SK-N-SH (cell line): ENCODE measurements around the gene HHIPL1. TPM values are rescaled to one million over a fixed set of nuclear protein-coding genes. Genes with fewer than 3 reads are reported as not detected.

Experiments
- CTCF ChIA-PET: fragments of 300-600, 350-600 bp; formaldehyde crosslinking; extraction: SDS; loops from one replicate; lab custom pipeline; 2021; lab: Yijun Ruan, JAX
- POLR2A ChIA-PET: fragments of 350-600 bp; sonication (Branson Sonifier 250); formaldehyde crosslinking; extraction: SDS; loops from one replicate; lab custom pipeline; 2020; ENCODE audit warnings: antibody characterized with exemption, inconsistent platforms; lab: Yijun Ruan, JAX
- DNase-seq: peaks from one replicate; pipeline ENCODE4 v3.0.0; 2012
- H2AFZ ChIP-seq: fragments of 200-600 bp; sonication (generic); 2 replicates; pipeline ENCODE4 v1.8.1; 2016; ENCODE audit warnings: antibody characterized with exemption, mild to moderate bottlenecking, low read depth
- H3F3A ChIP-seq: fragments of 200-600 bp; sonication (generic); replicated peaks from 2 replicates; pipeline ENCODE3; 2016; ENCODE audit warnings: antibody characterized with exemption, mild to moderate bottlenecking; ENCODE audit not compliant: insufficient read depth
- H3K27ac ChIP-seq, 2 experiments: fragments of 200-500 bp in 1 of 2; fragments of 200-600 bp in 1 of 2; sonication (Bioruptor generic) in 1 of 2; sonication (generic), shearing (Covaris generic) in 1 of 2; 2 replicates each; pipeline versions ENCODE4 v1.5.1 to v1.6.1; 2014 to 2016; ENCODE audit warnings: low read depth in 2 of 2, inconsistent platforms in 1 of 2, low read length in 1 of 2, mild to moderate bottlenecking in 1 of 2, mixed read lengths in 1 of 2
- H3K27me3 ChIP-seq: fragments of 200-600 bp; sonication (generic), shearing (Covaris generic); 2 replicates; pipeline ENCODE4 v1.6.1; 2016; ENCODE audit warnings: mixed run types; ENCODE audit not compliant: insufficient read depth
- H3K36me3 ChIP-seq, 2 experiments: fragments of 200-500 bp in 1 of 2; fragments of 200-600 bp in 1 of 2; sonication (Bioruptor generic) in 1 of 2; sonication (generic) in 1 of 2; replicated peaks in 1 of 2; 2 replicates each; pipeline versions ENCODE3 to v1.5.1; 2014 to 2016; ENCODE audit warnings: low read length in 1 of 2, mild to moderate bottlenecking in 1 of 2; ENCODE audit not compliant: insufficient read depth in 2 of 2, control insufficient read depth in 1 of 2
- H3K4me1 ChIP-seq, 2 experiments: fragments of 200-500 bp in 1 of 2; fragments of 200-600 bp in 1 of 2; sonication (Bioruptor generic) in 1 of 2; sonication (generic), shearing (Covaris generic) in 1 of 2; 2 replicates each; pipeline versions ENCODE4 v1.5.1 to v1.6.1; 2014 to 2016; ENCODE audit warnings: low read depth in 1 of 2, low read length in 1 of 2, mixed run types in 1 of 2; ENCODE audit not compliant: insufficient read depth in 2 of 2, control insufficient read depth in 1 of 2
- H3K4me2 ChIP-seq: fragments of 200-600 bp; sonication (generic), shearing (Covaris generic); 2 replicates; pipeline ENCODE4 v1.6.1; 2017; ENCODE audit warnings: mixed run types
- H3K4me3 ChIP-seq, 2 experiments: fragments of 200-500 bp in 1 of 2; fragments of 200-600 bp in 1 of 2; sonication (Bioruptor generic) in 1 of 2; sonication (generic), shearing (Covaris generic) in 1 of 2; 2 replicates each; pipeline versions ENCODE4 v1.5.1 to v1.8.1; 2014 to 2016; ENCODE audit warnings: low read depth in 2 of 2, inconsistent platforms in 1 of 2, low read length in 1 of 2, mild to moderate bottlenecking in 1 of 2, mixed read lengths in 1 of 2, moderate library complexity in 1 of 2
- H3K79me2 ChIP-seq: fragments of 200-600 bp; sonication (generic); 2 replicates; pipeline ENCODE4 v1.8.1; 2017; ENCODE audit warnings: mild to moderate bottlenecking; ENCODE audit not compliant: insufficient read depth
- H3K9ac ChIP-seq: fragments of 200-600 bp; sonication (generic); 2 replicates; pipeline ENCODE4 v1.6.1; 2017; ENCODE audit warnings: mixed run types
- H3K9me2 ChIP-seq: fragments of 200-600 bp; sonication (generic); 2 replicates; pipeline ENCODE4 v1.6.1; 2017; ENCODE audit warnings: mixed run types
- H3K9me3 ChIP-seq: fragments of 200-600 bp; sonication (generic); 2 replicates; pipeline ENCODE4 v1.6.1; 2017; ENCODE audit warnings: mixed run types, mild to moderate bottlenecking, moderate library complexity
- H4K20me1 ChIP-seq: fragments of 200-600 bp; sonication (generic); 2 replicates; pipeline ENCODE4 v1.6.1; 2017; ENCODE audit warnings: mild to moderate bottlenecking, mixed run types; ENCODE audit not compliant: insufficient read depth
- CHD2 ChIP-seq: fragments of 150-350 bp; IDR thresholded peaks from 2 replicates; pipeline ENCODE4 v1.6.1; 2018; ENCODE audit warnings: low read length; ENCODE audit not compliant: partially characterized antibody
- EP300 ChIP-seq, 2 experiments: IDR thresholded peaks; 2 replicates each; pipeline versions ENCODE4 v1.4.0 to v1.6.1; 2012; ENCODE audit warnings: borderline replicate concordance in 1 of 2, low read depth in 1 of 2, low read length in 1 of 2
- EZH2phosphoT487 ChIP-seq: fragments of 200-600 bp; sonication (generic); IDR thresholded peaks from 2 replicates; pipeline ENCODE4 v1.6.1; 2017; ENCODE audit warnings: low read depth, mixed run types, mild to moderate bottlenecking, antibody characterized with exemption, moderate library complexity, borderline replicate concordance
- FOSL2 ChIP-seq: IDR thresholded peaks from 2 replicates; pipeline ENCODE4 v1.4.0; 2012; ENCODE audit warnings: low read depth, mild to moderate bottlenecking, moderate library complexity, borderline replicate concordance
- FOXM1 ChIP-seq: IDR thresholded peaks from 2 replicates; pipeline ENCODE4 v1.4.0; 2012; ENCODE audit warnings: low read depth, mild to moderate bottlenecking
- GATA2 ChIP-seq: sonication (generic); formaldehyde crosslinking; IDR thresholded peaks from 2 replicates; pipeline ENCODE4 v1.5.0; 2020; ENCODE audit warnings: mild to moderate bottlenecking, missing genetic modification reagents
- IRF3 ChIP-seq: fragments of 150-350 bp; IDR thresholded peaks from 2 replicates; pipeline ENCODE4 v1.6.1; 2016; ENCODE audit warnings: mild to moderate bottlenecking, low read depth, low read length
- NRF1 ChIP-seq: IDR thresholded peaks from 2 replicates; pipeline ENCODE4 v1.6.1; 2012; ENCODE audit warnings: low read depth, mild to moderate bottlenecking, low read length
- RXRA ChIP-seq: IDR thresholded peaks from 2 replicates; pipeline ENCODE4 v1.4.0; 2012; ENCODE audit warnings: low read depth, mild to moderate bottlenecking, borderline replicate concordance
- TCF12 ChIP-seq: IDR thresholded peaks from 2 replicates; pipeline ENCODE4 v1.4.0; 2012
- WGBS: methylation state at CpG from one replicate; pipeline ENCODE4 v1.1.6; 2017; ENCODE audit warnings: low lambda C conversion rate; 5-methylcytosine and 5-hydroxymethylcytosine counted together
- polyA plus RNA-seq, 3 experiments: library from polyadenylated mRNA; depleted of rRNA; stranded (reverse); fragments of >200 nt; gene quantifications; 2 replicates each; pipeline ENCODE4 v1.2.3, GENCODE V29; 2012

Gene HHIPL1
- polyA plus RNA-seq, 1 of the 3 experiments (the other 2 are of a cell fraction): 0.02 TPM

DNA sequence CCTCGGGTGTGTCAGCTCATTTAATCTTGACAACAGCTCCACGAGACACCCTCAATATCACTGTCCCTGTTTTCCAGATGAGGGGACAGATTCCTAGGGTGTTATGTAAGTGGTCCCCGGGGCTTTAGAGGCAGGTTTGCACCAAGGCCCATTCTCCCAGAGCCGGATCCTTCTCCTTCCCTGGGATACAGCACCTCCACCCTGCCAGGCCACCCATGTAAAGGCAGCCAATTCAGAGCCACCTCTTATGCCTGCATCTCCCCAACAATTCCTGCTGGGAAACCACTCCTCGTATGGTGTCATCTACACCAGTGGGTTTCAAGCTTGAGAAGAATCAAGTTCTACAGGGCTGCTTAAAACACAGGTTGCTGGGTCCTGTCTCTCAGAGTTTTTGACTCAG, 35.1 kb downstream of the HHIPL1 start:
- no peaks in the 10 kb centered on the region for H3K36me3 ChIP-seq
- no peaks in the 10 kb centered on the region for H3K79me2 ChIP-seq
- peaks cover 0 to 13% of the 10 kb centered on the region in 2 experiments; a peak in 1 of 4 replicates for H3K4me1 ChIP-seq
- 49% methylated on average over 5 of the region's 5 CpGs for WGBS
- TF ChIP-seq FOXM1: no peak
- TF ChIP-seq NRF1: no peak
- no peak for TF ChIP-seq RXRA
- TF ChIP-seq FOSL2: no peak
- no peaks in the 10 kb centered on the region for H3K9me3 ChIP-seq
- H4K20me1 ChIP-seq: no peaks in the 10 kb centered on the region
- POLR2A ChIA-PET: no interaction called here
- no peak overlapping the region for H2AFZ ChIP-seq
- no peak overlapping the region for H3K27ac ChIP-seq
- no peak for DNase-seq
- no peak overlapping the region for H3K4me3 ChIP-seq
- H3F3A ChIP-seq: no peaks in the 10 kb centered on the region
- H3K4me2 ChIP-seq: no peak overlapping the region
- H3K27me3 ChIP-seq: 0 out of 2 replicates have a peak, but pooled peaks cover 7% of the 10 kb centered on the region
- no peak overlapping the region for H3K9ac ChIP-seq
- CTCF ChIA-PET: interaction anchor here (1.2 to 4.7 kb wide), 8 partner anchors 13 to 302 kb away, joined by 3 to 26 read pairs (median 4); no protein-coding TSS in a partner anchor
- H3K9me2 ChIP-seq: no peaks in the 10 kb centered on the region

GRCh38 chr14:99681101-99681831, 36.3 kb downstream of the HHIPL1 start:
- Histone ChIP-seq H2AFZ (no peak overlapping the region), H4K20me1 (no peaks in the 10 kb centered on the region), H3K4me2 (no peak overlapping the region), H3K27me3 (no peaks in the 10 kb centered on the region; the same call in 1 of the 2 replicates), H3K9ac (no peak overlapping the region), H3F3A (peaks cover 5% of the 10 kb centered on the region), H3K27ac (no peak overlapping the region), H3K79me2 (no peaks in the 10 kb centered on the region), H3K9me3 (no peaks in the 10 kb centered on the region), H3K36me3 (no peaks in the 10 kb centered on the region), H3K4me1 (peaks cover 0 to 11% of the 10 kb centered on the region in 2 experiments; a peak in 1 of 4 replicates), H3K9me2 (no peaks in the 10 kb centered on the region), H3K4me3 (no peak overlapping the region)
- ChIA-PET POLR2A (no interaction called here), CTCF (interaction anchor here (1.1 to 4.7 kb wide), 9 partner anchors 10 to 270 kb away, joined by 3 to 26 read pairs (median 3); no protein-coding TSS in a partner anchor)
- TF ChIP-seq CHD2 (no peak), GATA2 (CRISPR knock-in tag) (no peak), EP300 (IDR thresholded peaks at IDR 0.05; ENCODE audit: borderline replicate concordance in 1 of 2, low read depth in 1 of 2, low read length in 1 of 2) (no peak), TCF12 (no peak), IRF3 (no peak)
- no peak for DNase-seq
- 48% methylated on average over 12 of the region's 12 CpGs for WGBS

- Histone ChIP-seq H3K79me2 (no peaks in the 10 kb centered on the region), H3K27me3 (no peaks in the 10 kb centered on the region; the same call in 1 of the 2 replicates), H3K4me1 (peaks cover 0 to 11% of the 10 kb centered on the region in 2 experiments; a peak in 1 of 4 replicates), H3K9ac (no peak overlapping the region), H3K9me2 (no peaks in the 10 kb centered on the region), H3K27ac (no peak overlapping the region), H3F3A (peaks cover 8% of the 10 kb centered on the region), H2AFZ (no peak overlapping the region), H4K20me1 (no peaks in the 10 kb centered on the region), H3K36me3 (no peaks in the 10 kb centered on the region), H3K4me2 (no peak overlapping the region), H3K4me3 (no peak overlapping the region), H3K9me3 (no peaks in the 10 kb centered on the region)
- DNase-seq: no peak
- CTCF ChIA-PET: interaction anchor here (0.9 to 4.7 kb wide), 8 partner anchors 9 to 217 kb away, joined by 3 to 26 read pairs (median 4); no protein-coding TSS in a partner anchor
- WGBS: 73% methylated on average over 11 of the region's 11 CpGs
- POLR2A ChIA-PET: no interaction called here
- no peak for TF ChIP-seq EZH2phosphoT487
- TF ChIP-seq EP300 (IDR thresholded peaks at IDR 0.05; ENCODE audit: borderline replicate concordance in 1 of 2, low read depth in 1 of 2, low read length in 1 of 2): no peak
Observed at GRCh38 chr14:99681832-99682148, 36.9 kb downstream of the HHIPL1 start.
